Upper lobe of left lung (tissue), 4 donors: ENCODE results near the gene SLC25A29.

ENCODE experiments used
- CTCF ChIP-seq, 6 experiments: fragments of 450-650 bp in 4 of 6; fragments of 200-600 bp in 2 of 6; sonication (generic) in 2 of 6; IDR thresholded peaks; one replicate each; pipeline ENCODE4 v1.5.1; 2016 to 2019; ENCODE audit warnings: antibody characterized with exemption in 6 of 6
- EP300 ChIP-seq, 4 donors: sonication (generic); formaldehyde crosslinking; IDR thresholded peaks; one replicate each; pipeline ENCODE4 v1.5.1; 2017; ENCODE audit warnings: antibody characterized with exemption in 4 of 4, control low read depth in 2 of 4
- POLR2A ChIP-seq, 4 donors: fragments of 450-650 bp; IDR thresholded peaks; one replicate each; pipeline ENCODE4 v1.5.1; 2016 to 2017; ENCODE audit warnings: antibody characterized with exemption in 4 of 4, mild to moderate bottlenecking in 2 of 4

- no peak for TF ChIP-seq CTCF (IDR thresholded peaks at IDR 0.05)
- no peak for TF ChIP-seq EP300 (IDR thresholded peaks at IDR 0.05)
- TF ChIP-seq POLR2A (IDR thresholded peaks at IDR 0.05), result no peak
Observed at GRCh38 chr14:100320157-100320856, 14.1 kb upstream of the SLC25A29 start.
